ENCODE measurements around the gene TAF11.
"Not testable (repeated sequence)": the region's sequence is repeated elsewhere in the genome, so short reads cannot be mapped to it uniquely, and the experiment has no call there.

Gene TAF11

DNA sequence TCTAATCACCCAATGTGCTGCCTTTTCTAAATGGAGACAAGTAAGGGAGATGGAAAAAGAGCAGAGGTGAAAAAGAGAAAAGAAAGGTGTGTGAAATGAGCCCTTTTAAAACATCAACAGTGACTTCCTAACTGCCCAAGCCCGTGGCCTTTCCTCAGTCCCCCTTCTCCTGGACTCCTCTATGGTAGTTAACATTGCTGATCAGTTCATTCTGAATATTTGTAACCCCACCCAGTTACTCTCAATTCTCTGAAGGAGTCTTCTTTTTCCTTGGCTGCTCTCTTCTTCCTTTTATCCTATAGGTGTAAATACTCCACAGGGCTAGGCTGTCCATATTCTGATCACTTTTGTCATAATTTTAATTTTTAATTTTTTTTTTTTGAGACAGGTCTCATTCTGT is 27.1 kb downstream of the TAF11 start:
- no peak for DNase-seq

DNA sequence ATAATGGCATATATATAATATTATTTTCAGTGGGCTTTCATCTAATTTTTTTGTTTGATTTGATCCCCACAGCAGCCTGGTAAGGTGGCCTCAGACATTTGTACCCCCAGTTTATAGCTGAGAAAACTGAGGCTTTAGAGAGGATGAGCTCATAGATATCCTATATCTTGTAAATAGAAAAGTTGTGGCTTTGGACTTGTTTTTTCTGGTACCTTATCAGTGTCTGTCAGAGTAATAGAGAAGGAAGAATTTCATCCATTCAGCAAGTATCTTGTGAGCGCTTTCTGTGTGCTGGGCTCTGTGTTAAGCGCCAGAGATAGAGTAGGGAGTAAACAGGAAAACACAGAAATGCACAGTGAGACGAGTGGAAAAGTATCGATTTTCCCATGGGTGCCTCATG is 27.9 kb downstream of the TAF11 start:
- DNase-seq = no peak

GRCh38 chr6:34858681-34859080 is 29.2 kb downstream of the TAF11 start:
- no peak for DNase-seq

DNA sequence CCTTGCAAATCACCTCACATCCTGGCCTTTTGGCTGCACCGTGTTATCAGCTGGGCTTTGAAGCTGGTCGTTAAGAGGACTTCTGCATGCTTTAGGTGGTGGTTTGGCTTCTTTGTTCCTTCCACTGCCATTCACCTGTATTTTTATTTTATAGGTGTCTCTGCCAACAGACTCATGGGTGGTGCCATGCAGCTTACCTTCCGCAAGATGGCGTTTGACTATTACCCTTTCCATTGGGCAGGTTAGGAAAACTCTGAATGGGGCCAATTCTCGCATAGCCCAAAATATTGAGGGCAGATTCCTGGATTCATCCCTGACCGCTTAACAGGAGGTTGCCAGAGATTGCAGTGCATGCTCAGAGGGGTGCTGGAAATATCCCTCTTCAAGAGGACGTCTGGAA is 32.4 kb downstream of the TAF11 start:
- no peak for DNase-seq

DNA sequence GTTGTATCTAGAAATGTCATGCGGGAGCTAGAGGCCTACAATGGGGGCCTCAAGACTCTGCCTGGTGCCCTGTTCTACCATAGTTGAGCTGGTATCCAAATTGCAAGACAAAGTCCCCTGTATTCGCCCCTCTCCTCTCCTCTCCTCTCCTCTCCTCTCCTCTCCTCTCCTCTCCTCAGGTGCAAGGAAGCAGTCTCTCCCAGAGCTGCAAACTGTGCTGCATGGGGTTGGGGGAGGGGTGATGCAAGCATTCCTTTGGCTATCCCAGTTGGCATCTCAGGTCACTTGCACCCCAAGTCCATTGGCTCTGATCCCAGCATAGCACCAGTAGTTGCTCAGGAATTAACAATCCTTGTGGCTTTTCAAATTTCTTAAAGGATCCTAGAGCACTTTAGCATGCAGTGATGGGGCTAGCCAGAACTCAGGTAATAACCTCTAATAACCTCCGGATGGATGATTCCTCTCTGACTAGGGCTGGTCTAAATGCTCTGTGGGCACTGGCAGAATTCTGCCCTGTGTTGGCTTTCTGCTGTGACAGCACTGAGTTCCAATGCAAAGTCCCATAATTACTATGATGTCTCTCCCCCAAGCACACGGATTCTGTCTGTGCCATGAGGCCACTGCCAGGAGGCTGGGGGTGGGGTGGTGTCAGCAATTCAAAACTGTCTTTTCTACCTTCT is 35.3 kb downstream of the TAF11 start:
- no peak for DNase-seq

GRCh38 chr6:34851361-34851760 is 36.5 kb downstream of the TAF11 start:
- no peak for DNase-seq

DNA sequence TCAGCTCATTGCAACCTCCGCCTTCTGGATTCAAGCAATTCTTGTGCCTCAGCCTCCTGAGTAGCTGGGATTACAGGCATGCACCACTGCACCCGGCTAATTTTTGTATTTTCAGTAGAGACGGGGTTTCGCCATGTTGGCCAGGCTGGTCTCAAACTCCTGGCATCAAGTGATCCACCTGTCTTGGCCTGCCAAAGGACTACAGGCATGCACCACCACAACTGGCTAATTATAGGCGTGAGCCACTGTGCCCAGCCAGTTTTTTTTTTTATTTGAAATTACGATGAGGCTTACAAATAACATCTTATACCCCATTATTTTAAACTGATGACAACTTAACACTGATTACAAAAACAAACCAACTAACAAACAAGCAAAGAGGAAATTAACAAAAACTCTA is 38.8 kb downstream of the TAF11 start:
- not testable (repeated sequence) for DNase-seq

DNA sequence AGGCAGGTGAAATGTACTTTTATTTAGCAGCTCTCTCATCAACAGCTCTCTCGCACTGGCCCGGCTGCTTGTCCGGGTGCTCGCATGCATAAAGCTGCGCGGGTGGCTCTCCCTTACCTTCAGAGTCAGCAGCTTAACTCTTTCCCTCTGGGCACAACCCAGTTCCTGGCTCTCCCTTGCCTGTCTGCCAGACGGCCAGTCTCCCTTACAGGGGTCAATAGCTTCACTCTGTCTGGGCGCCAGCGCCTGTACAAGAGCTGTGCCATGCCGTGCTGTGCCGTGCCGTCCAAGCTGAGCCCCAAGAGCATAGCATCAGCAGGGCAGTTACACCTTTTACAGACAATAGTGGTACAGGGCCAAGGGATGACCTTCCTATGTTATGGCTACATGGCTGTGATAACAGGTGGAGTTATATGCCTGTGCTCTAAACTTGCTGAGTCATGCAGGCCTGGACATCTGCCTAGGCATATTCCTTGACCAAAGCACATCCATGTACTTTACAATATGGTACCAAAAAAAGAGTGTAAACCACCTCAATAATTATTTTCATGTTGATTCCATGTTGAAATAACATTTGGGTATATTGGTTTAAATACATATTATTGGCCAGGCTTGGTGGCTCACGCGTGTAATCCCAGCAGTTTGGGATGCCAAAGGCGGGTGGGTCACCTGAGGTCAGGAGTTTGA is 48.0 kb downstream of the TAF11 start:
- no peak for DNase-seq

DNA sequence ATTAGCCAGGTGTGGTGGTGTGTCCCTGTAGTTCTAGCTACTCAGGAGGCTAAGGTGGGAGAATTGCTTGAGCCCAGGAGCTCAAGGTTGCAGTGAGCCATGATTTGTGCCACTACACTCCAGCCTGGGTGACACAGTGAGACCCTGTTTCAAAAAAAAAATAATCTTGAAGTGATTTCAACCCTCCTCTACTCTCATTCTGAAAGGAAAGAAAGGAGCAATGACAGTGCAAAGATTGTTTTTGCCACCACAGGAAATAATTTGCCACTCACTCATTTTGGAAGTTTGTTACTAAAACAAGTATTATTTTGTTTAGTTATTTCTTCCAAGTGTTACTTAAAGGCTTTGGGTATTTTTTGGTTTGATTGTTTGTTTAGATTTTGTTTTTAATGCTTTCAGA is 50.3 kb downstream of the TAF11 start:
- no peak for DNase-seq

DNA sequence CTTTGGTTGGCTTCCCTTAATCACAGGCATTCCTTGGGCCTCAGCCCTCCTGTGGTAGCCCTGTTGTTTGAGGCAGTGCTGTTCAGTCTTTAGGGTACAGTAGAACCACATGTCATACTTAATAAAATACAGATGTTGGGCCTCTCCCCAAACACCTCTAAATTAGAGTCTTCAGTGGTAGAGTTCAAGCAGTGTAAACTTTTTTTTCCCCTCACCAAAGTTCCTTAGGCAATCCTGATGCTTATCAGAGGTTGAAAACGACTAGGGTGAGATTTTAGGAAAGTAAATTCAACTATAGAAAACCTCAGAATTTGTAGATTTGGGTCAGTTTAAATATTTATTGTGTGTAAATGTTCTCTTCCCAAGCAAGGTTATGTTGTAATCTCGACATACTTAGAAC is 51.4 kb downstream of the TAF11 start:
- DNase-seq = no peak

DNA sequence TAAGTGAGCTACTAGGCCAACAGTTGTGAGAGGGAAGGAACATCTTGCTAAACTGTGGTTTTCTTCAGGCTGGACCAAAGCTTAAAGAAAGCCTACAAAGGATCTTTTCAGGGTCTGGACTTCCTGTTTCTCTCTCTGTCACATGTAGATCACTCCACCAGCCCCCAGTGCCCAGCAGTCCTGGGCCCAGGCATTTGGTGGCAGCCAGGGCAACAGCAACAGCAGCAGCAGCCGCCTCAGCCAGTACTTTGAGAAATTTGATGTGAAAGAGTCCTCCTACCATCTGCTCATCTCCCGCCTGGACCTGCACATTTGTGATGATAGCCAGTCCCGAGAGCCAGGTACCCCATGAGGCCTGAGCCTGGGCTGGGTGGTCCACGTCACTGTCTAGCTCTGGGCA is 51.8 kb downstream of the TAF11 start:
- no peak for DNase-seq

DNA sequence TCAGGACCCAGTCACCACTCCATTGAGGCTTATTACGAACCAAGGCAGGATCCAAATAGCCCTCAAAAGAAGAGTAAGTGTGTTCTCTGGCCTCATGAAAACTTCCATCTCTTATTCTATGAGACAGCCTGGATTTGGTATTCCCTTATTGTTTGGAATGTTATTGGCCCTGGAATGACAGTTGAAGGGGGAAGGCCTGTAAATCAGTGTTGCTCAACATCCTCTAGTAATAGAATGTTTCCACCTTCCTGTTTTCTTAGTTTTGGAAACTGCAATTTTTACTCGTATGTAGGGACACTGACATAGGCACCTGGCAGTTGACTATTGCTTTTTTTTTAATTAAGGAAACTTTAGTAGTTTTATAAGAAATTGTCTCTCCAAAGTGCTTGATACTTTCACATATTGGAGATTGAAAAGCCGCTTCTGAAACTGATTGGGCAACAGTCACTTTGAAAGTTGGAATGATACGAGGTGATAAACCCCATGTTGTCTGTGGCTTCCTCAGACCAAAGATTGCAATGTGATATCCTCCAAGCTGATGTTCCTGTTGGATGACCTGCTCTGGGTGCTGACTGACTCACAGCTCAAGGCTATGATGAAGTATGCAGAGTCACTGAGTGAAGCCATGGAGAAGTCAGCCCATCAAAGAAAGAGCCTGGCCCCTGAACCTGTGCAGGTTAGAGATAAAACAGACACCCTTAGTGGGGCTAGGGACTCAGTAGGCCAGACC is 52.9 kb downstream of the TAF11 start:
- no peak for DNase-seq

DNA sequence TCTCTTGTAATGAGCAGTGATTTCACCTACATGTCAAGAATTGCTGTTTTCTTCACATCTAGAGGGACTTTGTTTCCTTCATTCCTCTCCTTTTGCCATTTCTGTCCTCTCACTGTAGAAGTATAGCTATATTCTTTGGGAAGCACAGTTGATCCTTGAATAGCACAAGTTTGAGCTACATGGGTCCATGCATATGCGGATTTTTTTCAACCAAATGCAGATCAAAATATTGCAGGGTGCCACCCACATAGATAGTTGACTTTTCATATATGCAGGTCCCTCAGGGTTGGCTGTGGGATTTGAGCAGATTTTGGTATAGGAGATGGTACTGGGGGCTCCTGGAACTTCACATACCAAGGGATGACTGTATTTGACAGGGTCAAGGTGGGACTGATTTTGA is 54.9 kb downstream of the TAF11 start:
- DNase-seq = no peak

GRCh38 chr6:34829137-34829536 is 58.7 kb downstream of the TAF11 start:
- DNase-seq = no peak
